A673 (cell line): ENCODE measurements around the gene MAML3.

Source experiments
- EZH2 ChIP-seq: fragments of 200-600 bp; sonication (generic); IDR thresholded peaks from 2 replicates; pipeline ENCODE4 v1.6.1; 2017; ENCODE audit warnings: borderline replicate concordance, low read depth, mild to moderate bottlenecking, mixed read lengths, antibody characterized with exemption, low read length; ENCODE audit not compliant: poor library complexity, severe bottlenecking
- TF ChIP-seq, protein P1 (sequence below): fragments of 300-800, 200-600 bp; sonication (generic); conservative IDR thresholded peaks from 2 replicates; pipeline ENCODE4 v1.5.1; 2017; ENCODE audit warnings: low read depth, mild to moderate bottlenecking, antibody characterized with exemption, low read length, moderate library complexity, mixed read lengths

DNA sequence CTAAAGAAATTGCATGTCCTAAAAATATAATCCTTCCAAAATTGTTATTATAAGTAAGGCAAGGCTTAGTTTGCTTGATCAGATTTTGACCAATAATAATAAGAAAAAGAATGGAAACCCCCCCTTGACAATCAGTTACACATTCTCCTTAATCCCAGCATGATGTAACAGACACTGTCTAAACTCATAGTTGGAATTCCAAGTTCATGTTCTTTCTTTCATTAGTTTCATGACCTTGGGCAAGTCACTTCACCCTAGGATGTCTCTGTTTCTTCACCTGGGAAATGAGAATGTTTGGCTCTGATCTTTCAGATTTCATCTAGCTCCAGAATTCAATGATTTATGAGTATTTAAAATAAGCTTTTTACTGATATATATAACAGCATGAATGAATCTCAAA is 64.8 kb downstream of the MAML3 start:
- TF ChIP-seq, protein P1, sequence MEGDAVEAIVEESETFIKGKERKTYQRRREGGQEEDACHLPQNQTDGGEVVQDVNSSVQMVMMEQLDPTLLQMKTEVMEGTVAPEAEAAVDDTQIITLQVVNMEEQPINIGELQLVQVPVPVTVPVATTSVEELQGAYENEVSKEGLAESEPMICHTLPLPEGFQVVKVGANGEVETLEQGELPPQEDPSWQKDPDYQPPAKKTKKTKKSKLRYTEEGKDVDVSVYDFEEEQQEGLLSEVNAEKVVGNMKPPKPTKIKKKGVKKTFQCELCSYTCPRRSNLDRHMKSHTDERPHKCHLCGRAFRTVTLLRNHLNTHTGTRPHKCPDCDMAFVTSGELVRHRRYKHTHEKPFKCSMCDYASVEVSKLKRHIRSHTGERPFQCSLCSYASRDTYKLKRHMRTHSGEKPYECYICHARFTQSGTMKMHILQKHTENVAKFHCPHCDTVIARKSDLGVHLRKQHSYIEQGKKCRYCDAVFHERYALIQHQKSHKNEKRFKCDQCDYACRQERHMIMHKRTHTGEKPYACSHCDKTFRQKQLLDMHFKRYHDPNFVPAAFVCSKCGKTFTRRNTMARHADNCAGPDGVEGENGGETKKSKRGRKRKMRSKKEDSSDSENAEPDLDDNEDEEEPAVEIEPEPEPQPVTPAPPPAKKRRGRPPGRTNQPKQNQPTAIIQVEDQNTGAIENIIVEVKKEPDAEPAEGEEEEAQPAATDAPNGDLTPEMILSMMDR, result no peak
- TF ChIP-seq EZH2, result no peak
